Measurements from ENCODE around the gene FBXO21.

The FBXO21 gene

GRCh38 chr12:117142094-117142493 lies 48.2 kb downstream of the FBXO21 start:
- Histone ChIP-seq H3K79me2 (ENCODE audit: insufficient read depth, low read length) (no peaks in the 10 kb centered on the region), H3K9ac (ENCODE audit: low read depth, low read length, poor library complexity, severe bottlenecking) (no peak overlapping the region), H3K27me3 (ENCODE audit: insufficient read depth, low read length, poor library complexity, severe bottlenecking) (no peaks in the 10 kb centered on the region), H3K36me3 (ENCODE audit: insufficient read depth, low read length) (peaks cover 29% of the 10 kb centered on the region; the same call in 1 of the 2 replicates), H3K9me3 (ENCODE audit: insufficient read depth, low read depth, low read length) (no peaks in the 10 kb centered on the region), H3F3A (ENCODE audit: low read depth) (no peaks in the 10 kb centered on the region), H4K20me1 (ENCODE audit: insufficient read depth, low read length, poor library complexity, severe bottlenecking) (no peaks in the 10 kb centered on the region), H3K4me2 (ENCODE audit: low read depth, low read length, poor library complexity, severe bottlenecking) (no peak overlapping the region), H2AFZ (ENCODE audit: low read length) (no peak overlapping the region), H3K4me1 (ENCODE audit: insufficient read depth, low read length, poor library complexity, severe bottlenecking) (no peaks in the 10 kb centered on the region), H3K4me3 (ENCODE audit: low read length, poor library complexity, severe bottlenecking) (no peak overlapping the region), H3K9me2 (replicated peaks; ENCODE audit: low read depth, low read length) (no peaks in the 10 kb centered on the region)
- TF ChIP-seq CTCF (conservative IDR thresholded peaks at IDR 0.05; ENCODE audit: low read length) = no peak
- TF ChIP-seq EZH2phosphoT487 (IDR thresholded peaks at IDR 0.05; ENCODE audit: borderline replicate concordance) = no peak

DNA sequence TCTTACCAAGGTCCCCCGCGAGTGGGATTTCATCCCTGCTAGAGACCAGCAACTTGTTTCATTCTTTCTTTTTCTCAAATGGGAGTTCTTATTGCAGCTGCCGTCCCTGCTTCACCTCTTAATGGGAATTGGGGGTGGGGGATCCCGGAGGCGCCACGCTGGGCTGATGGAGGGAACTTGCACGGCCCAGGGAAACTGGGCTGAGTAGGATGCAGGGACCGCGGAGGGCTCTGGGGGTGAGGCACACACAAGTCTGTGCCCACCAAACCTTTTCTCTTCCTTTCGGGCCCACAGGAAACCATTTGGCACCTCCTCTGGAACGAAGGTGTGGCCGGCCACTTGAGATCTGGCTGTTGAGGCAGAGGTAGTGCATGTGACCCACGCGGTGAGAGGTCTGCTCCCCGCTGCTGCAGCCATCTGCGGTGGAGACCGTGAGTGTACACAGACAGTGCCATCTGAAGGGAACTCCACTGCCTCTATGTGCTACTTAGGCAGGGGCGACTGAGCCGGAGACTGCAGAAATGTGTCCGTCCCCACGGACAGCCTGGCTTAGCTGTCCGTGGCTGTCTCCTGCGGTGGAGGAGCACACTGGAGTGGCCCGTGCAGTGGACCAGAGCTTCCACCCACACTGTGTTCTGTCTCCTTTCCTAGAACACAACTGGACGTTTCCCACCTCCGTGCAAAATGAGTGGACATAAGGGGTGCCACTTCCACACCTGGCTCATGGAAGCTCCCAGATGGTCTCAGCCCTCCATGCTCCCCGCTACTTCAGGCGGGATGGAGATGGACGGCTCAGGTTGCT lies 49.0 kb downstream of the FBXO21 start:
- Histone ChIP-seq H3K9me2 (replicated peaks; ENCODE audit: low read depth, low read length) (no peaks in the 10 kb centered on the region), H3K36me3 (ENCODE audit: insufficient read depth, low read length) (peaks cover 25% of the 10 kb centered on the region; the same call in 1 of the 2 replicates), H3K79me2 (ENCODE audit: insufficient read depth, low read length) (no peaks in the 10 kb centered on the region), H3K27me3 (ENCODE audit: insufficient read depth, low read length, poor library complexity, severe bottlenecking) (no peaks in the 10 kb centered on the region), H3K4me1 (ENCODE audit: insufficient read depth, low read length, poor library complexity, severe bottlenecking) (no peaks in the 10 kb centered on the region), H2AFZ (ENCODE audit: low read length) (no peak overlapping the region), H4K20me1 (ENCODE audit: insufficient read depth, low read length, poor library complexity, severe bottlenecking) (no peaks in the 10 kb centered on the region), H3F3A (ENCODE audit: low read depth) (no peaks in the 10 kb centered on the region), H3K9ac (ENCODE audit: low read depth, low read length, poor library complexity, severe bottlenecking) (no peak overlapping the region), H3K4me2 (ENCODE audit: low read depth, low read length, poor library complexity, severe bottlenecking) (no peak overlapping the region), H3K9me3 (ENCODE audit: insufficient read depth, low read depth, low read length) (no peaks in the 10 kb centered on the region), H3K4me3 (ENCODE audit: low read length, poor library complexity, severe bottlenecking) (no peak overlapping the region)
- TF ChIP-seq EZH2phosphoT487 (IDR thresholded peaks at IDR 0.05; ENCODE audit: borderline replicate concordance) (no peak), CTCF (conservative IDR thresholded peaks at IDR 0.05; ENCODE audit: low read length) (no peak)

GRCh38 chr12:117140397-117141096 lies 49.7 kb downstream of the FBXO21 start:
- H4K20me1 ChIP-seq (ENCODE audit: insufficient read depth, low read length, poor library complexity, severe bottlenecking) = no peaks in the 10 kb centered on the region

More at GRCh38 chr12:117140397-117141096, 49.7 kb downstream of the FBXO21 start:
- Histone ChIP-seq H3K4me1 (ENCODE audit: insufficient read depth, low read length, poor library complexity, severe bottlenecking) (peaks cover 3% of the 10 kb centered on the region), H3K9me3 (ENCODE audit: insufficient read depth, low read depth, low read length) (no peaks in the 10 kb centered on the region), H3K27me3 (ENCODE audit: insufficient read depth, low read length, poor library complexity, severe bottlenecking) (no peaks in the 10 kb centered on the region), H3K4me2 (ENCODE audit: low read depth, low read length, poor library complexity, severe bottlenecking) (no peak overlapping the region), H3F3A (ENCODE audit: low read depth) (no peaks in the 10 kb centered on the region), H3K36me3 (ENCODE audit: insufficient read depth, low read length) (peaks cover 18% of the 10 kb centered on the region; the same call in 1 of the 2 replicates), H3K4me3 (ENCODE audit: low read length, poor library complexity, severe bottlenecking) (no peak overlapping the region), H2AFZ (ENCODE audit: low read length) (no peak overlapping the region), H3K79me2 (ENCODE audit: insufficient read depth, low read length) (no peaks in the 10 kb centered on the region), H3K9ac (ENCODE audit: low read depth, low read length, poor library complexity, severe bottlenecking) (no peak overlapping the region), H3K9me2 (replicated peaks; ENCODE audit: low read depth, low read length) (no peaks in the 10 kb centered on the region)
- TF ChIP-seq EZH2phosphoT487 (IDR thresholded peaks at IDR 0.05; ENCODE audit: borderline replicate concordance) = no peak
- TF ChIP-seq CTCF (conservative IDR thresholded peaks at IDR 0.05; ENCODE audit: low read length) = no peak

Measured in Loucy (cell line).